Keratinocyte (primary cell): ENCODE results near the gene TBX21. TPM values are rescaled to one million over a fixed set of nuclear protein-coding genes. Genes with fewer than 3 reads are reported as not detected.

ENCODE experiments used
- DNase-seq: peaks from one replicate; pipeline ENCODE4 v3.0.0-alpha.2; 2011; ENCODE audit warnings: low read depth, missing footprints, low spot score
- FAIRE-seq: peaks from 2 replicates; lab custom pipeline; 2011; peaks lifted over from hg19 to GRCh38; lab: Jason Lieb, UNC
- H2AFZ ChIP-seq: 2 replicates; pipeline ENCODE4 v1.6.0; 2012; ENCODE audit warnings: low read length, control low read depth, inconsistent platforms; ENCODE audit not compliant: control insufficient read depth
- H3K27ac ChIP-seq: 2 replicates; pipeline ENCODE4 v1.5.1; 2011; ENCODE audit warnings: low read length; ENCODE audit not compliant: control insufficient read depth, insufficient read depth
- H3K27me3 ChIP-seq: 3 replicates; pipeline ENCODE4 v1.6.0; 2011; ENCODE audit warnings: low read length; ENCODE audit not compliant: control insufficient read depth, insufficient read depth; ENCODE audit errors: extremely low read depth
- H3K36me3 ChIP-seq, 2 experiments: 2 replicates in 1 of 2; 3 replicates in 1 of 2; pipeline ENCODE4 v1.5.1; 2011; ENCODE audit warnings: low read length in 2 of 2, mild to moderate bottlenecking in 1 of 2; ENCODE audit not compliant: control insufficient read depth in 2 of 2, insufficient read depth in 2 of 2; ENCODE audit errors: extremely low read depth in 1 of 2
- H3K4me1 ChIP-seq: 3 replicates; pipeline ENCODE4 v1.5.1; 2011; ENCODE audit warnings: low read length; ENCODE audit not compliant: control insufficient read depth, insufficient read depth; ENCODE audit errors: extremely low read depth
- H3K4me2 ChIP-seq: 3 replicates; pipeline ENCODE4 v1.6.0; 2011; ENCODE audit warnings: low read depth, low read length; ENCODE audit not compliant: control insufficient read depth, insufficient read depth; ENCODE audit errors: extremely low read depth
- H3K4me3 ChIP-seq, 3 experiments: fragments of 200-600 bp in 1 of 3; sonication (generic) in 1 of 3; 2 replicates in 2 of 3; 3 replicates in 1 of 3; pipeline ENCODE4 v1.5.1; 2011 to 2016; ENCODE audit warnings: low read length in 3 of 3, mild to moderate bottlenecking in 3 of 3, control low read depth in 2 of 3, inconsistent platforms in 1 of 3, low read depth in 1 of 3, mixed read lengths in 1 of 3, mixed run types in 1 of 3, moderate library complexity in 1 of 3; ENCODE audit not compliant: control insufficient read depth in 2 of 3, insufficient read depth in 2 of 3; ENCODE audit errors: extremely low read depth in 1 of 3
- H3K79me2 ChIP-seq: 2 replicates; pipeline ENCODE4 v1.6.0; 2012; ENCODE audit warnings: low read length; ENCODE audit not compliant: control insufficient read depth, insufficient read depth
- H3K9ac ChIP-seq: 3 replicates; pipeline ENCODE4 v1.6.0; 2011; ENCODE audit warnings: low read length; ENCODE audit not compliant: control insufficient read depth, insufficient read depth; ENCODE audit errors: extremely low read depth
- H3K9me1 ChIP-seq: 3 replicates; pipeline ENCODE4 v1.6.0; 2011; ENCODE audit warnings: low read length; ENCODE audit not compliant: control insufficient read depth, insufficient read depth; ENCODE audit errors: extremely low read depth
- H3K9me3 ChIP-seq: 2 replicates; pipeline ENCODE4 v1.5.1; 2012; ENCODE audit warnings: low read depth, low read length; ENCODE audit not compliant: control insufficient read depth
- H4K20me1 ChIP-seq: 3 replicates; pipeline ENCODE4 v1.6.0; 2011; ENCODE audit warnings: low read length; ENCODE audit not compliant: control insufficient read depth, insufficient read depth; ENCODE audit errors: extremely low read depth
- EZH2 ChIP-seq: IDR thresholded peaks from one replicate; pipeline ENCODE4 v1.6.1; 2012; ENCODE audit warnings: inconsistent platforms, mild to moderate bottlenecking, low read length, moderate library complexity
- dilution Hi-C: fragments of 300-500 bp; cut with MboI; formaldehyde crosslinking; loops from one replicate; pipeline ENCODE4 v1.7.0; 2020; ENCODE audit warnings: low sequenced_read_pairs; ENCODE audit not compliant: extremely low pct_ligation_motif_present
- polyA plus RNA-seq, 5 experiments: library from polyadenylated mRNA; depleted of rRNA in 3 of 5; stranded (reverse) in 3 of 5; stranded (forward) in 1 of 5; unstranded in 1 of 5; fragments of >200 nt; gene quantifications; 1 replicate in 1 of 5; 2 replicates in 3 of 5; 3 replicates in 1 of 5; pipeline versions ENCODE4 v1.2.1 to v1.2.3, GENCODE V29; 2011 to 2012; ENCODE audit warnings: missing spikeins in 2 of 5, low read depth in 1 of 5, low replicate concordance in 1 of 5
- TF ChIP-seq, protein P1 (sequence below), 3 experiments: IDR thresholded peaks in 1 of 3; conservative IDR thresholded peaks in 1 of 3; optimal IDR thresholded peaks in 1 of 3; 2 replicates in 2 of 3; 3 replicates in 1 of 3; pipeline versions ENCODE3 to v1.5.1; 2011; ENCODE audit warnings: low read length in 3 of 3, mild to moderate bottlenecking in 3 of 3, moderate library complexity in 2 of 3, control low read depth in 1 of 3, inconsistent platforms in 1 of 3; ENCODE audit not compliant: insufficient read depth in 2 of 3; ENCODE audit errors: extremely low read depth in 1 of 3

TBX21 gene
- polyA plus RNA-seq, 1 donor (not counting 4 experiments of a cell fraction or from before 2014, with no cell fraction given): not detected

- Histone ChIP-seq H3K4me1 (no peaks in the 10 kb centered on the region), H3K79me2 (no peaks in the 10 kb centered on the region), H2AFZ (no peak overlapping the region), H3K9ac (no peak overlapping the region), H3K9me3 (no peaks in the 10 kb centered on the region), H3K4me3 (no peak overlapping the region), H3K4me2 (no peak overlapping the region), H3K27ac (no peak overlapping the region), H3K27me3 (peaks cover 39% of the 10 kb centered on the region), H3K9me1 (no peaks in the 10 kb centered on the region), H3K36me3 (no peaks in the 10 kb centered on the region), H4K20me1 (no peaks in the 10 kb centered on the region)
- dilution Hi-C loops: no loop called here
- TF ChIP-seq EZH2: no peak
- TF ChIP-seq, protein P1, sequence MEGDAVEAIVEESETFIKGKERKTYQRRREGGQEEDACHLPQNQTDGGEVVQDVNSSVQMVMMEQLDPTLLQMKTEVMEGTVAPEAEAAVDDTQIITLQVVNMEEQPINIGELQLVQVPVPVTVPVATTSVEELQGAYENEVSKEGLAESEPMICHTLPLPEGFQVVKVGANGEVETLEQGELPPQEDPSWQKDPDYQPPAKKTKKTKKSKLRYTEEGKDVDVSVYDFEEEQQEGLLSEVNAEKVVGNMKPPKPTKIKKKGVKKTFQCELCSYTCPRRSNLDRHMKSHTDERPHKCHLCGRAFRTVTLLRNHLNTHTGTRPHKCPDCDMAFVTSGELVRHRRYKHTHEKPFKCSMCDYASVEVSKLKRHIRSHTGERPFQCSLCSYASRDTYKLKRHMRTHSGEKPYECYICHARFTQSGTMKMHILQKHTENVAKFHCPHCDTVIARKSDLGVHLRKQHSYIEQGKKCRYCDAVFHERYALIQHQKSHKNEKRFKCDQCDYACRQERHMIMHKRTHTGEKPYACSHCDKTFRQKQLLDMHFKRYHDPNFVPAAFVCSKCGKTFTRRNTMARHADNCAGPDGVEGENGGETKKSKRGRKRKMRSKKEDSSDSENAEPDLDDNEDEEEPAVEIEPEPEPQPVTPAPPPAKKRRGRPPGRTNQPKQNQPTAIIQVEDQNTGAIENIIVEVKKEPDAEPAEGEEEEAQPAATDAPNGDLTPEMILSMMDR (optimal IDR thresholded peaks at IDR 0.05 in 1 of 3, IDR thresholded peaks at IDR 0.05 in 1 of 3, conservative IDR thresholded peaks at IDR 0.05 in 1 of 3; ENCODE audit: extremely low read depth in 1 of 3, insufficient read depth in 2 of 3, low read length in 3 of 3): no peak
- no peak for DNase-seq
- FAIRE-seq: no peak
Measured at GRCh38 chr17:47791025-47791424, 58.0 kb downstream of the TBX21 start.

- dilution Hi-C loops: no loop called here
- H2AFZ ChIP-seq: no peak overlapping the region
- H3K27ac ChIP-seq: no peak overlapping the region
- H3K79me2 ChIP-seq: no peaks in the 10 kb centered on the region
- no peaks in the 10 kb centered on the region for H3K9me1 ChIP-seq
- no peak for TF ChIP-seq EZH2
- TF ChIP-seq, protein P1 (optimal IDR thresholded peaks at IDR 0.05 in 1 of 3, IDR thresholded peaks at IDR 0.05 in 1 of 3, conservative IDR thresholded peaks at IDR 0.05 in 1 of 3; ENCODE audit: extremely low read depth in 1 of 3, insufficient read depth in 2 of 3, low read length in 3 of 3): no peak
- FAIRE-seq (no peak), DNase-seq (no peak)
- H3K27me3 ChIP-seq: peaks cover 39% of the 10 kb centered on the region
- H4K20me1 ChIP-seq: no peaks in the 10 kb centered on the region
- no peaks in the 10 kb centered on the region for H3K9me3 ChIP-seq
- no peak overlapping the region for H3K4me2 ChIP-seq
- no peaks in the 10 kb centered on the region for H3K36me3 ChIP-seq
- no peak overlapping the region for H3K4me3 ChIP-seq
- no peak overlapping the region for H3K9ac ChIP-seq
- no peaks in the 10 kb centered on the region for H3K4me1 ChIP-seq
Measured at GRCh38 chr17:47792457-47792856, 59.4 kb downstream of the TBX21 start.
